ENCODE results near the gene PDGFC.

The PDGFC gene

GRCh38 chr4:156832886-156833285 is 138.7 kb downstream of the PDGFC start:
- no peak for DNase-seq (ENCODE audit: low read depth in 2 of 3, low spot score in 2 of 3)

GRCh38 chr4:156830351-156830750 is 141.2 kb downstream of the PDGFC start:
- no peak for DNase-seq (ENCODE audit: low read depth in 2 of 3, low spot score in 2 of 3)

GRCh38 chr4:156829201-156829873 is 142.3 kb downstream of the PDGFC start:
- no peak for DNase-seq (ENCODE audit: low read depth in 2 of 3, low spot score in 2 of 3)

GRCh38 chr4:156827519-156827918 is 144.1 kb downstream of the PDGFC start:
- no peak for DNase-seq (ENCODE audit: low read depth in 2 of 3, low spot score in 2 of 3)

GRCh38 chr4:156825074-156825473 is 146.5 kb downstream of the PDGFC start:
- DNase-seq (ENCODE audit: low read depth in 2 of 3, low spot score in 2 of 3): no peak

- no peak for DNase-seq (ENCODE audit: low read depth in 2 of 3, low spot score in 2 of 3)
Observed at GRCh38 chr4:156824451-156825060, 147.0 kb downstream of the PDGFC start.

- no peak for DNase-seq (ENCODE audit: low read depth in 2 of 3, low spot score in 2 of 3)
Observed at GRCh38 chr4:156820931-156821330, 150.7 kb downstream of the PDGFC start.

- DNase-seq (ENCODE audit: low read depth in 2 of 3, low spot score in 2 of 3): no peak
Observed at GRCh38 chr4:156816360-156816755, 155.2 kb downstream of the PDGFC start.

- DNase-seq (ENCODE audit: low read depth in 2 of 3, low spot score in 2 of 3): no peak
Observed at GRCh38 chr4:156815717-156816359, 155.8 kb downstream of the PDGFC start.

- DNase-seq (ENCODE audit: low read depth in 2 of 3, low spot score in 2 of 3): no peak
Observed at GRCh38 chr4:156811963-156812362, 159.6 kb downstream of the PDGFC start.

- no peak for DNase-seq (ENCODE audit: low read depth in 2 of 3, low spot score in 2 of 3)
Observed at GRCh38 chr4:156811286-156811685, 160.3 kb downstream of the PDGFC start.

GRCh38 chr4:156805696-156806095 is 165.9 kb downstream of the PDGFC start:
- DNase-seq (ENCODE audit: low read depth in 2 of 3, low spot score in 2 of 3): no peak

GRCh38 chr4:156803056-156803455 is 168.5 kb downstream of the PDGFC start:
- DNase-seq (ENCODE audit: low read depth in 2 of 3, low spot score in 2 of 3): no peak

- no peak for DNase-seq (ENCODE audit: low read depth in 2 of 3, low spot score in 2 of 3)
Observed at GRCh38 chr4:156800463-156800862, 171.1 kb downstream of the PDGFC start.

- DNase-seq (ENCODE audit: low read depth in 2 of 3, low spot score in 2 of 3): no peak
Observed at GRCh38 chr4:156799121-156799589, 172.4 kb downstream of the PDGFC start.

GRCh38 chr4:156798438-156798837 is 173.2 kb downstream of the PDGFC start:
- DNase-seq (ENCODE audit: low read depth in 2 of 3, low spot score in 2 of 3): no peak

- no peak for DNase-seq (ENCODE audit: low read depth in 2 of 3, low spot score in 2 of 3)
Observed at GRCh38 chr4:156797206-156797605, 174.4 kb downstream of the PDGFC start.

GRCh38 chr4:156795727-156796126 is 175.9 kb downstream of the PDGFC start:
- DNase-seq (ENCODE audit: low read depth in 2 of 3, low spot score in 2 of 3): no peak

GRCh38 chr4:156794863-156795262 is 176.7 kb downstream of the PDGFC start:
- DNase-seq (ENCODE audit: low read depth in 2 of 3, low spot score in 2 of 3): no peak

GRCh38 chr4:156792462-156793085 is 179.0 kb downstream of the PDGFC start:
- DNase-seq (ENCODE audit: low read depth in 2 of 3, low spot score in 2 of 3): no peak

GRCh38 chr4:156790866-156791265 is 180.7 kb downstream of the PDGFC start:
- no peak for DNase-seq (ENCODE audit: low read depth in 2 of 3, low spot score in 2 of 3)

- no peak for DNase-seq (ENCODE audit: low read depth in 2 of 3, low spot score in 2 of 3)
Observed at GRCh38 chr4:156788782-156789181, 182.8 kb downstream of the PDGFC start.

Data from activated CD8-positive, alpha-beta memory T cell treated with anti-CD3 and anti-CD28 coated beads for 48 hours (primary cell).